Right atrium auricular region (tissue), 2 donors: ENCODE results near the gene LIFR. TPM values are rescaled to one million over a fixed set of nuclear protein-coding genes. Genes with fewer than 3 reads are reported as not detected.

Experiments
- DNase-seq: peaks from one replicate; pipeline ENCODE4 v3.0.0-alpha.2; 2019; ENCODE audit warnings: low spot score
- H3K27ac ChIP-seq, 2 donors: fragments of 200-600 bp; sonication (generic); 1 replicate in 1 of 2; 2 replicates in 1 of 2; pipeline ENCODE4 v1.5.1; 2016 to 2019
- H3K27me3 ChIP-seq, 2 donors: fragments of 200-600 bp; sonication (generic); one replicate each; pipeline versions ENCODE4 v1.5.1 to v1.6.0; 2017 to 2019
- H3K36me3 ChIP-seq: fragments of 200-600 bp; sonication (generic); one replicate; pipeline ENCODE4 v1.5.1; 2016
- H3K4me1 ChIP-seq, 2 donors: fragments of 200-600 bp; sonication (generic); one replicate each; pipeline versions ENCODE4 v1.5.1 to v1.6.0; 2017 to 2019
- H3K4me3 ChIP-seq, 2 donors: fragments of 200-600 bp; sonication (generic); 1 replicate in 1 of 2; 2 replicates in 1 of 2; pipeline ENCODE4 v1.5.1; 2017 to 2019; ENCODE audit warnings: mild to moderate bottlenecking in 1 of 2, moderate library complexity in 1 of 2
- H3K9me3 ChIP-seq, 2 donors: fragments of 200-600 bp; sonication (generic); one replicate each; pipeline ENCODE4 v1.5.1; 2019
- CTCF ChIP-seq, 2 donors: fragments of 200-600 bp; sonication (generic); IDR thresholded peaks; one replicate each; pipeline ENCODE4 v1.5.1; 2019; ENCODE audit warnings: antibody characterized with exemption in 2 of 2
- total RNA-seq, 2 donors: library from RNA; depleted of rRNA; stranded (reverse); fragments of >200 nt; gene quantifications; one replicate each; pipeline ENCODE4 v1.1.0, GENCODE V29; 2016

Gene LIFR
- total RNA-seq, 2 donors from 2014 or later = 38.9 to 58.0 TPM

- Histone ChIP-seq H3K36me3 (no peaks in the 10 kb centered on the region), H3K4me3 (no peak overlapping the region), H3K9me3 (no peaks in the 10 kb centered on the region), H3K4me1 (peaks cover 0 to 83% of the 10 kb centered on the region in 2 donors), H3K27ac (no peak overlapping the region), H3K27me3 (no peaks in the 10 kb centered on the region)
- no peak for DNase-seq
- no peak for TF ChIP-seq CTCF (IDR thresholded peaks at IDR 0.05)
Measured at GRCh38 chr5:38536968-38537367, 19.5 kb downstream of the LIFR start.

GRCh38 chr5:38535845-38536244, 20.6 kb downstream of the LIFR start:
- peaks cover 0 to 72% of the 10 kb centered on the region in 2 donors for H3K4me1 ChIP-seq
- no peaks in the 10 kb centered on the region for H3K36me3 ChIP-seq
- no peak for TF ChIP-seq CTCF (IDR thresholded peaks at IDR 0.05)
- H3K4me3 ChIP-seq = no peak overlapping the region
- DNase-seq = no peak
- no peak overlapping the region for H3K27ac ChIP-seq
- peaks cover 0 to 9% of the 10 kb centered on the region in 2 donors for H3K9me3 ChIP-seq
- H3K27me3 ChIP-seq = no peaks in the 10 kb centered on the region

- Histone ChIP-seq H3K4me3 (no peak overlapping the region), H3K27ac (no peak overlapping the region), H3K36me3 (no peaks in the 10 kb centered on the region), H3K4me1 (peaks cover 0 to 71% of the 10 kb centered on the region in 2 donors), H3K27me3 (no peaks in the 10 kb centered on the region), H3K9me3 (peaks cover 0 to 9% of the 10 kb centered on the region in 2 donors)
- TF ChIP-seq CTCF (IDR thresholded peaks at IDR 0.05) = no peak
- DNase-seq = no peak
Measured at GRCh38 chr5:38535248-38535750, 21.1 kb downstream of the LIFR start.

- no peak overlapping the region for H3K4me3 ChIP-seq
- H3K27ac ChIP-seq = no peak overlapping the region
- no peak for DNase-seq
- no peak for TF ChIP-seq CTCF (IDR thresholded peaks at IDR 0.05)
- peaks cover 0 to 72% of the 10 kb centered on the region in 2 donors for H3K4me1 ChIP-seq
- H3K9me3 ChIP-seq = peaks cover 0 to 9% of the 10 kb centered on the region in 2 donors
- H3K27me3 ChIP-seq = no peaks in the 10 kb centered on the region
- no peaks in the 10 kb centered on the region for H3K36me3 ChIP-seq
Measured at GRCh38 chr5:38534156-38534453, 22.3 kb downstream of the LIFR start.

GRCh38 chr5:38533286-38534155, 22.9 kb downstream of the LIFR start:
- H3K27me3 ChIP-seq = no peaks in the 10 kb centered on the region
- peaks cover 0 to 71% of the 10 kb centered on the region in 2 donors for H3K4me1 ChIP-seq

More at GRCh38 chr5:38533286-38534155, 22.9 kb downstream of the LIFR start:
- H3K36me3 ChIP-seq = peaks cover 5% of the 10 kb centered on the region
- no peak for DNase-seq
- no peak overlapping the region for H3K27ac ChIP-seq
- H3K4me3 ChIP-seq = no peak overlapping the region
- H3K9me3 ChIP-seq = peaks cover 0 to 9% of the 10 kb centered on the region in 2 donors
- no peak for TF ChIP-seq CTCF (IDR thresholded peaks at IDR 0.05)
